Activated naive CD4-positive, alpha-beta T cell treated with anti-CD3 and anti-CD28 coated beads, Interleukin-2, amount 50 U/mL, for 72 hours (primary cell): ENCODE results near the gene KDM2A. TPM values are rescaled to one million over a fixed set of nuclear protein-coding genes. Genes with fewer than 3 reads are reported as not detected.
A peak's percentile ranks its signal among the peaks of the same experiment; 100 is the strongest.
"Not testable (repeated sequence)": the region's sequence is repeated elsewhere in the genome, so short reads cannot be mapped to it uniquely, and the experiment has no call there.

ENCODE experiments used
- ATAC-seq, 2 donors: fragments of 150-1000 bp; cut with Tn5 transposase; 2 replicates each; pipeline ENCODE4 v1.10.0; 2021; ENCODE audit warnings: mild to moderate bottlenecking in 2 of 2, moderate library complexity in 2 of 2
- DNase-seq, 2 donors: peaks; one replicate each; pipeline ENCODE4 v3.0.0; 2021 to 2022; ENCODE audit warnings: low spot score in 2 of 2
- H3K27ac Mint-ChIP-seq, 2 donors: one replicate each; pipeline ENCODE4 v1.8.0; 2022; ENCODE audit warnings: mild to moderate bottlenecking in 2 of 2, mixed read lengths in 2 of 2
- H3K36me3 Mint-ChIP-seq, 2 donors: one replicate each; pipeline ENCODE4 v1.8.0; 2022; ENCODE audit warnings: mixed read lengths in 2 of 2
- H3K9me3 Mint-ChIP-seq, 2 donors: one replicate each; pipeline ENCODE4 v1.8.0; 2022; ENCODE audit warnings: mixed read lengths in 2 of 2
- total RNA-seq, 2 donors: library from RNA; stranded (reverse); gene quantifications; one replicate each; pipeline ENCODE4 v1.2.3, GENCODE V29; 2022

KDM2A gene
- total RNA-seq, 2 donors from 2014 or later: 82.7 to 97.5 TPM

- peaks cover 21 to 26% of the 10 kb centered on the region in 2 donors for H3K36me3 Mint-ChIP-seq
- H3K9me3 Mint-ChIP-seq: no peaks in the 10 kb centered on the region
- peak overlapping the region; percentile 63 to 88 for H3K27ac Mint-ChIP-seq
These were observed 136.8 kb downstream of the KDM2A start for GRCh38 chr11:67255864-67256263.

GRCh38 chr11:67256477-67257135, 137.5 kb downstream of the KDM2A start:
- DNase-seq (no peak), ATAC-seq (no peak)
- H3K9me3 Mint-ChIP-seq: no peaks in the 10 kb centered on the region
- H3K36me3 Mint-ChIP-seq: peaks cover 21 to 26% of the 10 kb centered on the region in 2 donors
- H3K27ac Mint-ChIP-seq: peak overlapping the region; percentile 44 to 63

More at GRCh38 chr11:67255864-67256263, 136.8 kb downstream of the KDM2A start:
- ATAC-seq (no peak), DNase-seq (no peak)

DNA sequence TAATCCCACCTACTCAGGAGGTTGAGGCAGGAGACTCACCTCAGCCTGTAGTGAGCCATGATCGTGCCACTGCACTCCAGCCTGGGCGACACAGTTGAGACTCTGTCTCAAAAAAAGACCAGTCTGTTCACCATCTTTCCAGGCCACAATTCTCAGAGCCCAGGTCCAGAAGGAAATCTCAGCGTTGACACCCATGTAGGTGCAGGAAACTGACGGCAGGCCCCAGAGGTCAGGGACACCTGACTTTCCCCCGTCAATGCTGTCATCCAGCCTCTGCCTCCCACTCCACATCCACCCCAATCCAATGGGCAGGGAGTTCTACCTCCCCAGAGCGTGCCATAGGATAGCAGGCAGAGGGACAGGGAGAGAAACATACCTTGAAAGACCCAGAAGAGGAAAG, 141.3 kb downstream of the KDM2A start:
- DNase-seq (peak in 1 of 2 donors; percentile 45), ATAC-seq (no peak)
- peak overlapping the region in 1 of 2 donors; percentile 77 for H3K27ac Mint-ChIP-seq
- H3K9me3 Mint-ChIP-seq: no peaks in the 10 kb centered on the region
- H3K36me3 Mint-ChIP-seq: peaks cover 8 to 9% of the 10 kb centered on the region in 2 donors

DNA sequence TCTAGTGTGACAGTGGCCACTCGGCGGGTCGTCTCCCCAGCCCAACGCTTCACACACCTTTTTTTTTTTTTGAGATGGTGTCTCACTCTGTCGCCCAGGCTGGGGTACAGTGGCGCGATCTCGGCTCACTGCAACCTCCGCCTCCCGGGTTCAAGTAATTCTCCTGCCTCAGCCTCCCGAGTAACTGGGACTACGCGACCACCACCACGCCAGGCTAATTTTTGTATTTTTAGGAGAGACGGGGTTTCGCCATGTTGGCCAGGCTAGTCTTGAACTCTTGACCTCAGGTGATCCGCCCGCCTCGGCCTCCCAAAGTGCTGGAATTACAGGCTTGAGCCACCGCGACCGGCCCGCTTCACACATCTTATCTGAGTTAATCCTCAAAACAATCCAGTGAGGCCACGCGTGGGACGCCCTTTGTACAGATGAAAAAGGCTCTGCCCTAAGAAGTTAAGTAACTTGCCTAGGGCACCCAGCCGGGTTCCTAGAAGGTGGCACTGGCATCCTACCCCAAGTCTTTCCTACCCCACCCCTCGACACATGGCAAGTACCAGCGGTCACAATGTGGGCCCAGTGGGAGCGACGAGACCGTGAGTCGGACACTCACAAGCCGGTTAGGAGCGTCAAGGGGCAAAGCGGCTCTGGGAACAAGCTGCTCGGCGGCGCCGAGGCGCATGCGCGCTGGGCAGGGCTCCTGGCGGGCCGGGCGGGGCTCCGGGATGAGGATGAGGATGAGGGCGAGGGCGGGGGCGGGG, 142.0 kb downstream of the KDM2A start:
- DNase-seq (peak; percentile 67 to 72), ATAC-seq (peak in 1 of 2 donors; percentile 12)
- not testable (repeated sequence) for H3K9me3 Mint-ChIP-seq
- Mint-ChIP-seq H3K36me3 (peaks cover 5 to 11% of the 10 kb centered on the region in 2 donors), H3K27ac (peak overlapping the region in 1 of 2 donors; percentile 77)

- no peak for DNase-seq
- no peak overlapping the region for H3K27ac Mint-ChIP-seq
- no peak for ATAC-seq
- H3K36me3 Mint-ChIP-seq: peaks cover 4 to 12% of the 10 kb centered on the region in 2 donors
- H3K9me3 Mint-ChIP-seq: no peaks in the 10 kb centered on the region
These were observed 142.5 kb downstream of the KDM2A start for GRCh38 chr11:67261640-67261945.

DNA sequence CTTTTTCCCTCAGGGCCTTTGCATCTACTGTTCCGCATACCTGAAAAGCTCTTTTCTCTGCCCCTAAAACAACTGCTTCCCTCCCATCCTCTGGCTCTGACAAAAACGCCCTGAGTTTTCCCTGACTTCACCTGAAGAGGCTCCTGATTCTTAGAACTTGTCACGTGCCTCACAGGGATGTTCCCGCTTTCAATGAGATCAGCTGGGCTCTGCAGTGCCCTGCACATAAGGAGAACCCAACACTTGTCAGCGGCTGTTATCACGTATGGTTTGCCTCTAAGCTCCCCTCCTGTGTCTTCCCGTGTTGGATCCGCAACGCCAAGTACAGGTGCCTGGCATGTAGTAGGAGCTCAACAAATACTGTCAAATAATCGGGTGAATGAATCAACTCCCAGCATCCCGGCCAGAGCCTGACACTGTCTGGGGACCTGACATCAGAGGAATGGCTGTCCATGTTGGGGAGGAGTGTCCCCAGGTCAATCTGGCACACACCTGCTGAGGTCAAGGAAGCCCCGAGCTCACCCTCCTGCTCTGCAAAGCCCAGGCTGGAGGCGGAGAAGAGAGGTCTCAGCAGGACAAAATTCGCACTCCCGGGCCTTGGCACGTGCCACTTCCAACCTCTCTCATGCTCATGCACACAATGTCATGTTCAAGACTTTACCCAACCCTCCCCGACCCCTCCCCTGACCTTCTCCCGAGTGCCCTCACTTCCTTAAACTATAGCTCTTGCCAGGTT, 143.1 kb downstream of the KDM2A start:
- Mint-ChIP-seq H3K9me3 (no peaks in the 10 kb centered on the region), H3K27ac (peak overlapping the region; percentile 58 to 78), H3K36me3 (peaks cover 1 to 13% of the 10 kb centered on the region in 2 donors)
- peak in 1 of 2 donors; percentile 55 for DNase-seq
- ATAC-seq: no peak

GRCh38 chr11:67262731-67263675, 143.9 kb downstream of the KDM2A start:
- peak; percentile 77 to 79 for DNase-seq
- H3K36me3 Mint-ChIP-seq: peaks cover 10 to 22% of the 10 kb centered on the region in 2 donors
- ATAC-seq: peak; percentile 50 to 64
- peak overlapping the region; percentile 78 to 93 for H3K27ac Mint-ChIP-seq
- no peaks in the 10 kb centered on the region for H3K9me3 Mint-ChIP-seq

DNA sequence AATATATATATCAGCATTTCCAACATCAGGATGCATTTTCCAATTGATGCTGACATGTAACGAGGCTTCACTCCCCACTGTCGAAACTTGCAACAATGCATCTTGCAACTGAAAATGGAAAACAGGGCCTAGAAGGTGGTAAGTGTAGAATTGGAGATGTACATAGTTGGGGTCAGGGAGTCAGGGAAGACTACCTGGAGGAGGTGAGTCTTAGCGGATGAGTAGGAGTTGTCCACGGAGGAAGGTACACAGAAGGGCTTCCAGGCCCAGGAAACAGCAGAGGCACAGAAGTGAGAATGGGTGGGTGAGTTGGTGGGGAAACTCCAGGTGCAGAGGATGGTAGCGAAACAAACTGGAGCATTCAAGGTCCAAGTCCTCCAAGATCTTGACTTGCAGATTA, 145.2 kb downstream of the KDM2A start:
- peak overlapping the region; percentile 61 to 89 for H3K27ac Mint-ChIP-seq
- no peak for ATAC-seq

GRCh38 chr11:67264877-67265632, 146.0 kb downstream of the KDM2A start:
- Mint-ChIP-seq H3K9me3 (no peaks in the 10 kb centered on the region), H3K27ac (peak overlapping the region; percentile 89), H3K36me3 (peaks cover 30 to 40% of the 10 kb centered on the region in 2 donors)
- DNase-seq (no peak), ATAC-seq (peak; percentile 7 to 10)

More for the DNA sequence above, 145.2 kb downstream of the KDM2A start:
- Mint-ChIP-seq H3K9me3 (no peaks in the 10 kb centered on the region), H3K36me3 (peaks cover 23 to 34% of the 10 kb centered on the region in 2 donors)
- DNase-seq: no peak

DNA sequence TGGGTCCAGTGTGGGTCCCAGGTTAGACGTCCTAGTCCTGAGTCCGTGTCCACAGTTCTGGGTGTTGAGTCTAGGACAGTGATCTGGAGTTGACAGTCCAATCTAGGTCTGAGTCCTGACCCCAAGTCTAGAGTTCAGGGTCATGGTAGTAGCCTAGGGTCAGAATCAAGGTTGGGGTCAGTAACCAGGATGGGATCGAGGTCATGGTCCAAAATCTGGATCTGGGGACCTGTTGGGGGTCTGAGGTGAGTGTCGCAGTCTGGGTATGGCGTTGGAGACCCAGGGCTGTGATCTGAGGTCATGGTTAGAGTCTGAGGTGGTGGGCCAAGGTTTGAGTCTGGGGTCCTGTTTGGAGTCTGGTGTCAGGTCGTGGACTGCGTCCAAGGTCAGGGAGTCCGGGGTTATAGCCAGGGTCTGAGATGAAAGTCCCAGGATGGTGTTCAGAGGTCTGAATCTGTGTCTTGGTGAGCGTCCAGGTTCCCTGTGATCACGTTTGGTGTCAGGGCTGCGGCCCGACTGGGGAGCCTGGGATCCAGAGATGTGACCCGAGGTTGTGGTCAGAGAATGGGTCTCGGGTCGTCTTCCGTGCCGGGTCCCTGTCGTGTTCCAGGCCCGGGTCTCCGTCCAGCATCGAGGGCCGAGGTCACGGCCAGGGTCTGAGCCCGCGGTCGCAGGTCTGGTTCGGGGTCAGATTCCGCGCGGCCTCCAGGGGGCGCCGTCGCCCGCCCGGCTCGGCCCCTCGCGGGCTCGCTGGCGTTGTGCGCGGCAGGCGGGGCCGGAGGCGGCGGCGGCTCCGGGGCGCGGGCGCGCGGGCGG, 146.8 kb downstream of the KDM2A start:
- H3K36me3 Mint-ChIP-seq: peaks cover 38 to 48% of the 10 kb centered on the region in 2 donors
- peak; percentile 84 to 90 for DNase-seq
- H3K27ac Mint-ChIP-seq: peak overlapping the region; percentile 89
- H3K9me3 Mint-ChIP-seq: no peaks in the 10 kb centered on the region
- peak; percentile 18 to 44 for ATAC-seq

DNA sequence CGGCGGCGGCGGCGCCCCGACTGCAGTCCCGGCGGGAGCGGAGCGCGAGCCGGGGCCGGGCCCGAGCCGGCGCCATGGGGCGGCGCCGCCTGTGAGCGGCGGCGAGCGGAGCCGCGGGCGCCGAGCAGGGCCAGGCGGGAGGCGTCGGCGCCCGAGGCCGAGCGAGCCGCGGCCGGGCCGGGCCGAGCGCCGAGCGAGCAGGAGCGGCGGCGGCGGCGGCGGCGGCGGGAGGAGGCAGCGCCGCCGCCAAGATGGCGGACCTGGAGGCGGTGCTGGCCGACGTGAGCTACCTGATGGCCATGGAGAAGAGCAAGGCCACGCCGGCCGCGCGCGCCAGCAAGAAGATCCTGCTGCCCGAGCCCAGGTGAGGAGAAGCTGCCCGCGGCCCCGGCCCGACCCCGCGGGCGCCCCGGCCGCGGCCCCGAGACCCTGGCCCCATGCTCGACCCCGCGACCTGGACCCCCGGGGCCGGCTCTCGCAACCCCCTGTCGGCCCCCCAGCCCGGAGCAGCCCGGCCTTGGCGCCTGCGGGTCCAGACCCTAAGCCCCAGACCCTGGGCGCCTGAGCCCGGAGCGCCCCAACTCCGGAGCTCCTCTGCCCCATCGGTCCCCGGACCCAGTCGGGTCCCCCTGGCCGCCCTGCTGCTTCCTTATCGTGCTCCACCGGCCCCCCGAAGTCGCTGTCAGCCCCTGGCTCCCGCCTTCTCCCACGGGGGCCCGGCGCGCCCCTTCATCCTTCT, 147.6 kb downstream of the KDM2A start, which contains the start of gene GRK2:
Gene GRK2, plus strand, starts transcription at position 25 of the 739 bp plus-strand sequence. Its CDS starts 227 bp downstream, at position 252.
- DNase-seq: peak in 1 of 2 donors; percentile 64

GRCh38 chr11:67267188-67268080, 148.4 kb downstream of the KDM2A start:
- Mint-ChIP-seq H3K36me3 (peaks cover 48 to 62% of the 10 kb centered on the region in 2 donors), H3K27ac (peak overlapping the region; percentile 95 to 97), H3K9me3 (no peaks in the 10 kb centered on the region)
- no peak for DNase-seq
- no peak for ATAC-seq

More for the DNA sequence above, 147.6 kb downstream of the KDM2A start, which contains the start of gene GRK2:
- peaks cover 45 to 55% of the 10 kb centered on the region in 2 donors for H3K36me3 Mint-ChIP-seq
- ATAC-seq: peak in 1 of 2 donors; percentile 9
- no peaks in the 10 kb centered on the region for H3K9me3 Mint-ChIP-seq
- H3K27ac Mint-ChIP-seq: peak within 1 kb of the TSS; percentile 95 to 97
